PFSK-1 (cell line): ENCODE data around the gene SMYD5.

Experiments used
- POLR2AphosphoS5 ChIP-seq: IDR thresholded peaks from 2 replicates; pipeline ENCODE4 v1.6.1; 2012; ENCODE audit warnings: low read depth, mild to moderate bottlenecking, control low read depth, low read length, moderate library complexity
- REST ChIP-seq, 2 experiments: IDR thresholded peaks; 2 replicates each; pipeline versions ENCODE4 v1.6.1 to v1.8.0; 2011 to 2012; ENCODE audit warnings: low read depth in 2 of 2, low read length in 2 of 2, control low read depth in 1 of 2, inconsistent platforms in 1 of 2, mild to moderate bottlenecking in 1 of 2, moderate library complexity in 1 of 2; ENCODE audit not compliant: insufficient read depth in 1 of 2

- TF ChIP-seq REST (IDR thresholded peaks at IDR 0.05; ENCODE audit: insufficient read depth in 1 of 2, low read depth in 2 of 2, low read length in 2 of 2) = no peak
- no peak for TF ChIP-seq POLR2AphosphoS5
Measured at GRCh38 chr2:73253901-73254300, 39.9 kb downstream of the SMYD5 start.
